GM12878 (cell line): ENCODE measurements around the gene FGFRL1.

Source experiments
- CTCF ChIP-seq, 3 experiments: IDR thresholded peaks in 2 of 3; conservative IDR thresholded peaks in 1 of 3; 2 replicates each; pipeline ENCODE4 v1.5.1; 2011; ENCODE audit warnings: low read depth in 3 of 3, low read length in 3 of 3, mild to moderate bottlenecking in 3 of 3, control low read depth in 2 of 3, moderate library complexity in 2 of 3, inconsistent platforms in 1 of 3, mixed read lengths in 1 of 3; ENCODE audit not compliant: control insufficient read depth in 2 of 3, insufficient read depth in 1 of 3; ENCODE audit errors: extremely low read depth in 1 of 3
- E2F4 ChIP-seq: IDR thresholded peaks from 2 replicates; pipeline ENCODE4 v1.6.1; 2012; ENCODE audit warnings: low read depth, low read length, improper control_type of control experiment
- FOXK2 ChIP-seq: fragments of 450-650 bp; IDR thresholded peaks from 2 replicates; pipeline ENCODE4 v1.6.1; 2017; ENCODE audit warnings: mild to moderate bottlenecking, moderate library complexity
- HDAC2 ChIP-seq: fragments of 200-600 bp; sonication (generic); IDR thresholded peaks from 2 replicates; pipeline ENCODE4 v1.6.1; 2017
- MXI1 ChIP-seq: fragments of 150-350 bp; IDR thresholded peaks from 2 replicates; pipeline ENCODE4 v1.6.1; 2011; ENCODE audit warnings: low read depth, mild to moderate bottlenecking, inconsistent platforms, low read length, improper control_type of control experiment
- NFIC ChIP-seq: IDR thresholded peaks from 2 replicates; pipeline ENCODE4 v1.6.1; 2012; ENCODE audit warnings: low read depth, mild to moderate bottlenecking, inconsistent platforms, low read length, moderate library complexity
- NRF1 ChIP-seq: conservative IDR thresholded peaks from 2 replicates; pipeline ENCODE4 v1.6.1; 2011; ENCODE audit warnings: mild to moderate bottlenecking, low read depth, low read length, improper control_type of control experiment
- POLR2A ChIP-seq: IDR thresholded peaks from 2 replicates; pipeline ENCODE4 v1.6.1; 2011; ENCODE audit warnings: low read depth, mild to moderate bottlenecking, low read length
- RAD51 ChIP-seq: fragments of 450-650 bp; IDR thresholded peaks from 2 replicates; pipeline ENCODE4 v1.6.1; 2016; ENCODE audit warnings: moderate library complexity, mild to moderate bottlenecking, inconsistent platforms
- RFX5 ChIP-seq: IDR thresholded peaks from 2 replicates; pipeline ENCODE4 v1.6.1; 2011; ENCODE audit warnings: low read depth, low read length, improper control_type of control experiment
- SIN3A ChIP-seq: IDR thresholded peaks from 2 replicates; pipeline ENCODE4 v1.6.1; 2012; ENCODE audit warnings: low read depth, low read length, improper control_type of control experiment
- SMARCA5 ChIP-seq: fragments of 450-650 bp; IDR thresholded peaks from 2 replicates; pipeline ENCODE4 v1.6.1; 2017; ENCODE audit warnings: mild to moderate bottlenecking
- SP1 ChIP-seq: IDR thresholded peaks from one replicate; pipeline ENCODE4 v1.6.1; 2011; ENCODE audit warnings: low read depth, low read length
- SRF ChIP-seq, 2 experiments: IDR thresholded peaks; 2 replicates each; pipeline ENCODE4 v1.6.1; 2011; ENCODE audit warnings: low read depth in 2 of 2, low read length in 2 of 2, mild to moderate bottlenecking in 1 of 2, moderate library complexity in 1 of 2

- TF ChIP-seq CTCF (IDR thresholded peaks at IDR 0.05 in 2 of 3, conservative IDR thresholded peaks at IDR 0.05 in 1 of 3; ENCODE audit: control insufficient read depth in 2 of 3, extremely low read depth in 1 of 3, insufficient read depth in 1 of 3, low read depth in 3 of 3, low read length in 3 of 3) (no peak), RAD51 (no peak), NFIC (no peak), FOXK2 (no peak), NRF1 (no peak), SIN3A (no peak), E2F4 (no peak), MXI1 (no peak), SP1 (no peak), HDAC2 (no peak), SMARCA5 (no peak), POLR2A (no peak), SRF (IDR thresholded peaks at IDR 0.05; ENCODE audit: low read depth in 2 of 2, low read length in 2 of 2) (no peak), RFX5 (no peak)
These were observed 28.6 kb upstream of the FGFRL1 start for GRCh38 chr4:982814-983213.
